Ishikawa (cell line): Measurements from ENCODE around the gene RAX2.

Experiments
- CEBPB ChIP-seq: IDR thresholded peaks from 2 replicates; pipeline ENCODE4 v1.6.1; 2012
- CREB1 ChIP-seq: IDR thresholded peaks from 2 replicates; pipeline ENCODE4 v1.6.1; 2012; ENCODE audit warnings: low read depth
- EGR1 ChIP-seq: IDR thresholded peaks from 2 replicates; pipeline ENCODE4 v1.6.1; 2012
- EP300 ChIP-seq: IDR thresholded peaks from 2 replicates; pipeline ENCODE4 v1.6.1; 2012; ENCODE audit warnings: borderline replicate concordance
- FOXM1 ChIP-seq: IDR thresholded peaks from 2 replicates; pipeline ENCODE4 v1.6.1; 2012; ENCODE audit warnings: low read depth, borderline replicate concordance
- MAX ChIP-seq: IDR thresholded peaks from 2 replicates; pipeline ENCODE4 v1.6.1; 2012
- NFIC ChIP-seq: IDR thresholded peaks from 2 replicates; pipeline ENCODE4 v1.6.1; 2012
- RAD21 ChIP-seq: IDR thresholded peaks from 2 replicates; pipeline ENCODE4 v1.6.1; 2012; ENCODE audit warnings: low read depth
- REST ChIP-seq: IDR thresholded peaks from 2 replicates; pipeline ENCODE4 v1.6.1; 2012; ENCODE audit warnings: low read depth, mild to moderate bottlenecking
- TAF1 ChIP-seq: IDR thresholded peaks from 2 replicates; pipeline ENCODE4 v1.6.1; 2012; ENCODE audit warnings: low read depth, mild to moderate bottlenecking
- TCF12 ChIP-seq: IDR thresholded peaks from 2 replicates; pipeline ENCODE4 v1.6.1; 2012; ENCODE audit warnings: low read depth
- TEAD4 ChIP-seq: IDR thresholded peaks from 2 replicates; pipeline ENCODE4 v1.6.1; 2012
- YY1 ChIP-seq: IDR thresholded peaks from 2 replicates; pipeline ENCODE4 v1.6.1; 2012; ENCODE audit warnings: low read depth
- ZBTB7A ChIP-seq: IDR thresholded peaks from 2 replicates; pipeline ENCODE4 v1.6.1; 2012; ENCODE audit warnings: low read depth
- TF ChIP-seq, protein P1 (sequence below): IDR thresholded peaks from 2 replicates; pipeline ENCODE4 v1.6.1; 2012

The RAX2 gene

GRCh38 chr19:3808420-3809143 lies 36.6 kb upstream of the RAX2 start:
- no peak for TF ChIP-seq EP300
- no peak for TF ChIP-seq EGR1
- no peak for TF ChIP-seq TAF1
- no peak for TF ChIP-seq MAX
- no peak for TF ChIP-seq ZBTB7A
- no peak for TF ChIP-seq TEAD4
- TF ChIP-seq, protein P1, sequence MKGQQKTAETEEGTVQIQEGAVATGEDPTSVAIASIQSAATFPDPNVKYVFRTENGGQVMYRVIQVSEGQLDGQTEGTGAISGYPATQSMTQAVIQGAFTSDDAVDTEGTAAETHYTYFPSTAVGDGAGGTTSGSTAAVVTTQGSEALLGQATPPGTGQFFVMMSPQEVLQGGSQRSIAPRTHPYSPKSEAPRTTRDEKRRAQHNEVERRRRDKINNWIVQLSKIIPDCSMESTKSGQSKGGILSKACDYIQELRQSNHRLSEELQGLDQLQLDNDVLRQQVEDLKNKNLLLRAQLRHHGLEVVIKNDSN = no peak
- TF ChIP-seq REST = no peak
- TF ChIP-seq TCF12 = no peak
- TF ChIP-seq FOXM1 = no peak

DNA sequence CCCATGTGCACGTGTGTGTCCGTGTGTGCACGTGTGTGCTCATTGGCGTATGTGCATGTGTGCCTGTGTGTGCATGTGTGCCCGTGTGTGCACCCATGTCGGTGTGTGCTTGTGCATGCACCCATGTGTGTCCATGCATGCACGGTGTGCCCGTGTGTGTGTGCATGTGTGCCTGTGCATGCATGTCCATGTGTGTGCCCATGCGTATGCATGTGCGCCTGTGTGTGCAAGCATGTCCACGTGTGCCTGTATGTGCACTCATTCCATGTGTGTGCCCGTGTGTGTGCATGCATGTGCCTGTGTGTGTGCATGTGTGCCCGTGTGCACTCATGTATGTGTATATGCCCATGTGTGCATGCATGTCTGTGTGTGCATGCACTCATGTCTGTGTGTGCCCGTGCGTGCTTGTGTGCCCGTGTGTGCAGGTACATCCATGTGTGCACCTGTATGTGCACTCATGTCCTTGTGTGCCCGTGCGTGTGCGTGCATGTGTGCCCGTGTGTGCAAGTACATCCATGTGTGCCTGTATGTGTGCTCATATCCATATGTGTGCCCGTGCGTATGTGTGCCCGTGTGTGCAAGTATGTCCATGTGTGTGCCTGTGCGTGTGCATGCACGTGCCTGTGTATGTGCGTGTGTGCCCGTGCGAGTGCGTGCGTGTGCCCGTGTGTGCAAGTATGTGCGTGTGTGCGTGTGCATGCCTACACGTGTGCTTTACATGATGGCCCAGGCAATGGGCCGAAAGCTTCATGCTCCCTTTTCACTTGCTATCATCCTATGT lies 35.7 kb upstream of the RAX2 start:
- TF ChIP-seq MAX = no peak
- TF ChIP-seq CEBPB = no peak
- TF ChIP-seq TAF1 = no peak
- TF ChIP-seq RAD21 = no peak
- no peak for TF ChIP-seq FOXM1
- no peak for TF ChIP-seq EGR1
- no peak for TF ChIP-seq YY1
- no peak for TF ChIP-seq TCF12
- TF ChIP-seq EP300 = no peak
- TF ChIP-seq TEAD4 = no peak
- TF ChIP-seq ZBTB7A = no peak
- TF ChIP-seq NFIC = no peak
- TF ChIP-seq REST = no peak

DNA sequence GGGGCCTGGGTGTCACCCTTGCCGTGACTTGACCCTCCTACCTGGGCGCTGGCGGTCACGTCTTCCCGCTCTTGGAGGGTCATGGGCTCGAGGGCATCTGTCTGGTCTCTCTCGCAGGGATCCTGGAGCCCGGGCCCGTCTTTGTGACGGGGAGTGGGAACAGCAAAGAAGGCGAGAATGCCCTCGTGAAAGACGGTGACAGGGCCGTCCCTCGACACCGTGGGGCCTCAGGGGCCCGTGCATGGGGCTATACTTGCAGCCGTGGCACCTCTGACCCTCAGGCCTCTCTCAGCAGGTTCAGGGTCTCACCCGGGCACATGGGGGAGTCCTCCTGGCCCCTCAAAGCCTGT lies 35.1 kb upstream of the RAX2 start:
- TF ChIP-seq YY1 (no peak), ZBTB7A (no peak), REST (no peak), RAD21 (no peak), NFIC (no peak), TCF12 (no peak), CREB1 (no peak), CEBPB (no peak)

- no peak for TF ChIP-seq CREB1
- TF ChIP-seq FOXM1 = no peak
- TF ChIP-seq, protein P1 = no peak
- no peak for TF ChIP-seq EGR1
- no peak for TF ChIP-seq ZBTB7A
- TF ChIP-seq YY1 = no peak
- TF ChIP-seq MAX = no peak
- TF ChIP-seq EP300 = no peak
- TF ChIP-seq CEBPB = no peak
- TF ChIP-seq REST = no peak
- TF ChIP-seq RAD21 = no peak
- no peak for TF ChIP-seq TAF1
- TF ChIP-seq TCF12 = no peak
- TF ChIP-seq TEAD4 = no peak
- TF ChIP-seq NFIC = no peak
Measured at GRCh38 chr19:3805859-3806258, 33.8 kb upstream of the RAX2 start.
